IMR-90 (cell line): Measurements from ENCODE around the gene PCDHB6. TPM values are rescaled to one million over a fixed set of nuclear protein-coding genes. Genes with fewer than 3 reads are reported as not detected.
A peak's percentile ranks its signal among the peaks of the same experiment; 100 is the strongest.
"Not testable (repeated sequence)": the region's sequence is repeated elsewhere in the genome, so short reads cannot be mapped to it uniquely, and the experiment has no call there.

Experiments used
- ATAC-seq: fragments of 200-7000 bp; cut with Tn5 transposase; 2 replicates; pipeline ENCODE4 v1.9.1; 2020; ENCODE audit warnings: low read depth, mild to moderate bottlenecking, moderate library complexity
- BruUV-seq: library from RNA; stranded (reverse); fragments of 400-500 nt; replicated peaks from 2 replicates; lab custom pipeline; 2021; lab: Mats Ljungman, UMichigan
- CTCF ChIA-PET: fragments of 300-600 bp; formaldehyde crosslinking; extraction: SDS; loops from one replicate; lab custom pipeline; 2021; ENCODE audit warnings: antibody characterized with exemption; lab: Yijun Ruan, JAX
- POLR2A ChIA-PET: fragments of 300-600 bp; sonication (Branson Sonifier 250); formaldehyde crosslinking; loops from one replicate; lab custom pipeline; 2022; ENCODE audit warnings: antibody characterized with exemption; ENCODE audit not compliant: unreplicated experiment; lab: Charles Lee
- DNase-seq: peaks from one replicate; pipeline ENCODE4 v3.0.0; 2013
- H2AFZ ChIP-seq: replicated peaks from 2 replicates; pipeline ENCODE3; 2013; ENCODE audit warnings: low read length, mild to moderate bottlenecking; ENCODE audit not compliant: poor library complexity
- H2AK5ac ChIP-seq: 2 replicates; pipeline ENCODE4 v1.6.1; 2013; ENCODE audit warnings: low read depth, low read length, inconsistent platforms
- H2AK9ac ChIP-seq: replicated peaks from 2 replicates; pipeline ENCODE3; 2013; ENCODE audit warnings: mild to moderate bottlenecking, low read depth, low read length, moderate library complexity; ENCODE audit not compliant: poor library complexity
- H2BK120ac ChIP-seq: 2 replicates; pipeline ENCODE4 v1.6.1; 2013; ENCODE audit warnings: low read depth, low read length, inconsistent platforms
- H2BK15ac ChIP-seq: 3 replicates; pipeline ENCODE4 v1.6.1; 2013; ENCODE audit warnings: low read depth, low read length, inconsistent platforms
- H2BK20ac ChIP-seq: 2 replicates; pipeline ENCODE4 v1.6.1; 2013; ENCODE audit warnings: low read depth, mild to moderate bottlenecking, inconsistent platforms, low read length, moderate library complexity
- H2BK5ac ChIP-seq: 2 replicates; pipeline ENCODE4 v1.6.1; 2013; ENCODE audit warnings: mild to moderate bottlenecking, low read depth, low read length, inconsistent platforms; ENCODE audit not compliant: poor library complexity, severe bottlenecking
- H3K14ac ChIP-seq: replicated peaks from 2 replicates; pipeline ENCODE4 v1.6.1; 2013; ENCODE audit warnings: low read depth, low read length, inconsistent platforms
- H3K18ac ChIP-seq: 2 replicates; pipeline ENCODE4 v1.6.1; 2013; ENCODE audit warnings: low read depth, low read length, control low read depth
- H3K23ac ChIP-seq: 2 replicates; pipeline ENCODE4 v1.6.1; 2013; ENCODE audit warnings: low read depth, low read length, inconsistent platforms
- H3K27ac ChIP-seq: 2 replicates; pipeline ENCODE4 v1.5.1; 2013; ENCODE audit warnings: mild to moderate bottlenecking, control low read depth, low read length; ENCODE audit not compliant: insufficient read depth
- H3K27me3 ChIP-seq: 2 replicates; pipeline ENCODE4 v1.6.1; 2013; ENCODE audit warnings: low read length; ENCODE audit not compliant: control insufficient read depth, insufficient read depth
- H3K36me3 ChIP-seq: 2 replicates; pipeline ENCODE4 v1.6.1; 2013; ENCODE audit warnings: low read length, mixed read lengths; ENCODE audit not compliant: control insufficient read depth, insufficient read depth
- H3K4ac ChIP-seq: 2 replicates; pipeline ENCODE4 v1.6.1; 2013; ENCODE audit warnings: low read depth, low read length, inconsistent platforms
- H3K4me1 ChIP-seq: 2 replicates; pipeline ENCODE4 v1.6.1; 2013; ENCODE audit warnings: low read length, mixed read lengths; ENCODE audit not compliant: control insufficient read depth, insufficient read depth
- H3K4me2 ChIP-seq: 2 replicates; pipeline ENCODE4 v1.6.1; 2013; ENCODE audit warnings: low read depth, mild to moderate bottlenecking, control low read depth, low read length, moderate library complexity
- H3K4me3 ChIP-seq: 2 replicates; pipeline ENCODE4 v1.5.1; 2013; ENCODE audit warnings: low read depth, mild to moderate bottlenecking, control low read depth, low read length, moderate library complexity; ENCODE audit not compliant: insufficient read depth
- H3K56ac ChIP-seq: 2 replicates; pipeline ENCODE4 v1.6.1; 2013; ENCODE audit warnings: low read length, inconsistent platforms; ENCODE audit not compliant: insufficient read depth; ENCODE audit errors: extremely low read depth
- H3K79me1 ChIP-seq, 2 experiments: 2 replicates each; pipeline ENCODE4 v1.6.1; 2013; ENCODE audit warnings: low read length in 2 of 2, inconsistent platforms in 1 of 2, low read depth in 1 of 2
- H3K9ac ChIP-seq: 2 replicates; pipeline ENCODE4 v1.6.1; 2013; ENCODE audit warnings: low read depth, low read length, control low read depth
- H3K9me1 ChIP-seq: 2 replicates; pipeline ENCODE4 v1.6.1; 2013; ENCODE audit warnings: low read length, inconsistent platforms; ENCODE audit not compliant: insufficient read depth
- H3K9me3 ChIP-seq: 2 replicates; pipeline ENCODE4 v1.6.1; 2013; ENCODE audit warnings: low read length; ENCODE audit not compliant: control insufficient read depth, insufficient read depth
- H4K20me1 ChIP-seq: 2 replicates; pipeline ENCODE4 v1.6.1; 2013; ENCODE audit warnings: low read length, inconsistent platforms; ENCODE audit not compliant: insufficient read depth
- H4K5ac ChIP-seq: 2 replicates; pipeline ENCODE4 v1.6.1; 2013; ENCODE audit warnings: mild to moderate bottlenecking, low read depth, low read length, control low read depth
- H4K8ac ChIP-seq, 2 experiments: 2 replicates each; pipeline ENCODE4 v1.6.1; 2013; ENCODE audit warnings: low read depth in 2 of 2, low read length in 2 of 2, control low read depth in 1 of 2, inconsistent platforms in 1 of 2
- H4K91ac ChIP-seq: 2 replicates; pipeline ENCODE4 v1.6.1; 2013; ENCODE audit warnings: low read depth, low read length, inconsistent platforms; ENCODE audit not compliant: insufficient read depth
- CEBPB ChIP-seq: IDR thresholded peaks from 2 replicates; pipeline ENCODE4 v1.6.1; 2012; ENCODE audit warnings: low read depth, low read length, improper control_type of control experiment
- WGBS, 2 experiments: methylation state at CpG; one replicate each; pipeline versions ENCODE4 v1.1.5 to v1.1.7; 2013; ENCODE audit warnings: missing lambda C conversion rate in 2 of 2; ENCODE audit not compliant: insufficient read length in 1 of 2; ENCODE audit errors: extremely low coverage in 2 of 2; 5-methylcytosine and 5-hydroxymethylcytosine counted together
- dilution Hi-C: fragments of 300-500 bp; cut with HindIII; formaldehyde crosslinking; loops from one replicate; pipeline ENCODE4 v1.14.3; 2018; ENCODE audit warnings: low sequenced_read_pairs; ENCODE audit not compliant: unreplicated experiment
- in situ Hi-C: fragments of 300-500 bp; cut with MboI; formaldehyde crosslinking; loops from 3 replicates; pipeline ENCODE4 v1.14.3; 2019; ENCODE audit warnings: low sequenced_read_pairs, inconsistent platforms, mixed read lengths
- intact Hi-C: fragments of 100-400 bp; cut with micrococcal nuclease; formaldehyde crosslinking; loops from 2 replicates; pipeline ENCODE4 v1.10.0; 2022
- polyA plus RNA-seq, 3 experiments: library from polyadenylated mRNA; depleted of rRNA; stranded (reverse); fragments of >200 nt; gene quantifications; 2 replicates each; pipeline ENCODE4 v1.2.3, GENCODE V29; 2012; ENCODE audit warnings: low replicate concordance in 1 of 3
- total RNA-seq: library from RNA; depleted of rRNA; stranded (reverse); fragments of >200 nt; gene quantifications from 2 replicates; pipeline ENCODE4 v1.2.3, GENCODE V29; 2012
- TF ChIP-seq, protein P1 (sequence below): fragments of 150-350 bp; IDR thresholded peaks from 2 replicates; pipeline ENCODE4 v1.6.1; 2017; ENCODE audit warnings: mild to moderate bottlenecking, antibody characterized with exemption, low read length, low read depth
- TF ChIP-seq, protein P2 (sequence below): fragments of 150-350 bp; IDR thresholded peaks from 2 replicates; pipeline ENCODE4 v1.6.1; 2016; ENCODE audit warnings: low read depth, mild to moderate bottlenecking, low read length, moderate library complexity, borderline replicate concordance

PCDHB6 gene
- total and polyA plus RNA-seq, 2 of the 4 experiments (the other 2 are of a cell fraction): under 0.01 to 0.07 TPM

DNA sequence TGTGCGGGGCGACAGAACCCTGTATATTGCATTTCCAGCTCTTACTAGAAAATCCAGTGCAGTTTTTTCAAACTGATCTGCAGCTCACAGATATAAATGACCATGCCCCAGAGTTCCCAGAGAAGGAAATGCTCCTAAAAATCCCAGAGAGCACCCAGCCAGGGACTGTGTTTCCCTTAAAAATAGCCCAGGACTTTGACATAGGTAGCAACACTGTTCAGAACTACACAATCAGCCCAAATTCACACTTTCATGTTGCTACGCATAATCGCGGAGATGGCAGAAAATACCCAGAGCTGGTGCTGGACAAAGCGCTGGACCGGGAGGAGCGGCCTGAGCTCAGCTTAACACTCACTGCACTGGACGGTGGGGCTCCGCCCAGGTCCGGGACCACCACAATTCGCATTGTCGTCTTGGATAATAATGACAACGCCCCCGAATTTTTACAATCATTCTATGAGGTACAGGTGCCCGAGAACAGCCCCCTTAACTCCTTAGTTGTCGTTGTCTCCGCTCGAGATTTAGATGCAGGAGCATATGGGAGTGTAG is 14.1 kb upstream of the PCDHB6 start:
- Histone ChIP-seq H3K4ac (no peak overlapping the region), H2BK15ac (no peak overlapping the region), H2AK9ac (no peak overlapping the region), H4K8ac (no peak overlapping the region), H3K9ac (no peak overlapping the region; the same call in 1 of the 2 replicates), H3K4me3 (peak overlapping the region; percentile 45; the same call in 1 of the 2 replicates), H3K23ac (no peak overlapping the region), H4K5ac (no peak overlapping the region), H2AFZ (no peak overlapping the region), H3K9me1 (no peaks in the 10 kb centered on the region), H3K56ac (no peak overlapping the region), H3K79me1 (no peaks in the 10 kb centered on the region), H2BK5ac (no peak overlapping the region), H4K91ac (no peak overlapping the region), H3K27me3 (no peaks in the 10 kb centered on the region), H3K4me2 (no peak overlapping the region), H3K18ac (no peak overlapping the region), H3K4me1 (no peaks in the 10 kb centered on the region), H2BK20ac (no peak overlapping the region), H4K20me1 (no peaks in the 10 kb centered on the region), H3K36me3 (no peaks in the 10 kb centered on the region), H3K14ac (no peak overlapping the region), H3K9me3 (peaks cover 3% of the 10 kb centered on the region; the same call in 1 of the 2 replicates), H3K27ac (no peak overlapping the region), H2AK5ac (no peak overlapping the region), H2BK120ac (no peak overlapping the region)
- intact Hi-C loops (no loop called here), in situ Hi-C loops (no loop called here), dilution Hi-C loops (no loop called here)
- no TSS peak for BruUV-seq
- TF ChIP-seq CEBPB: no peak
- TF ChIP-seq, protein P1, sequence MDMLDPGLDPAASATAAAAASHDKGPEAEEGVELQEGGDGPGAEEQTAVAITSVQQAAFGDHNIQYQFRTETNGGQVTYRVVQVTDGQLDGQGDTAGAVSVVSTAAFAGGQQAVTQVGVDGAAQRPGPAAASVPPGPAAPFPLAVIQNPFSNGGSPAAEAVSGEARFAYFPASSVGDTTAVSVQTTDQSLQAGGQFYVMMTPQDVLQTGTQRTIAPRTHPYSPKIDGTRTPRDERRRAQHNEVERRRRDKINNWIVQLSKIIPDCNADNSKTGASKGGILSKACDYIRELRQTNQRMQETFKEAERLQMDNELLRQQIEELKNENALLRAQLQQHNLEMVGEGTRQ: no peak
- TF ChIP-seq, protein P2, sequence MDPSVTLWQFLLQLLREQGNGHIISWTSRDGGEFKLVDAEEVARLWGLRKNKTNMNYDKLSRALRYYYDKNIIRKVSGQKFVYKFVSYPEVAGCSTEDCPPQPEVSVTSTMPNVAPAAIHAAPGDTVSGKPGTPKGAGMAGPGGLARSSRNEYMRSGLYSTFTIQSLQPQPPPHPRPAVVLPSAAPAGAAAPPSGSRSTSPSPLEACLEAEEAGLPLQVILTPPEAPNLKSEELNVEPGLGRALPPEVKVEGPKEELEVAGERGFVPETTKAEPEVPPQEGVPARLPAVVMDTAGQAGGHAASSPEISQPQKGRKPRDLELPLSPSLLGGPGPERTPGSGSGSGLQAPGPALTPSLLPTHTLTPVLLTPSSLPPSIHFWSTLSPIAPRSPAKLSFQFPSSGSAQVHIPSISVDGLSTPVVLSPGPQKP: no peak
- ChIA-PET POLR2A (no interaction called here), CTCF (interaction anchor here (0.5 kb wide), 1 partner anchor 108 kb away, joined by 3 read pairs; no protein-coding TSS in a partner anchor)
- no peak for DNase-seq
- ATAC-seq: no peak
- WGBS, 2 experiments: 22% methylated on average over 10 of the region's 19 CpGs; no CpG with 5 or more reads in 1 of the 2 experiments

DNA sequence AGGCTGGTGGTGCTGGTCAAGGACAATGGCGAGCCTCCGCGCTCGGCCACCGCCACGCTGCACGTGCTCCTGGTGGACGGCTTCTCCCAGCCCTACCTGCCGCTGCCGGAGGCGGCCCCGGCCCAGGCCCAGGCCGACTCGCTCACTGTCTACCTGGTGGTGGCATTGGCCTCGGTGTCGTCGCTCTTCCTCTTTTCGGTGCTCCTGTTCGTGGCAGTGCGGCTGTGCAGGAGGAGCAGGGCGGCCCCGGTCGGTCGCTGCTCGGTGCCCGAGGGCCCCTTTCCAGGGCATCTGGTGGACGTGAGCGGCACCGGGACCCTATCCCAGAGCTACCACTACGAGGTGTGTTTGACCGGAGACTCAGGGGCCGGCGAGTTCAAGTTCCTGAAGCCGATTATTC is 12.5 kb upstream of the PCDHB6 start:
- H4K91ac ChIP-seq, DNase-seq, H2BK120ac ChIP-seq, BruUV-seq, H3K18ac ChIP-seq, H3K14ac ChIP-seq, ATAC-seq, in situ Hi-C loops, dilution Hi-C loops, H2BK5ac ChIP-seq, H3K79me1 ChIP-seq, H2AFZ ChIP-seq, intact Hi-C loops, H2AK9ac ChIP-seq, H3K36me3 ChIP-seq, POLR2A ChIA-PET, H3K4me2 ChIP-seq, H2AK5ac ChIP-seq, H3K56ac ChIP-seq, H2BK15ac ChIP-seq, H2BK20ac ChIP-seq, H4K20me1 ChIP-seq, H3K4me1 ChIP-seq, H3K27me3 ChIP-seq, H4K5ac ChIP-seq, CTCF ChIA-PET, H3K9me3 ChIP-seq, H4K8ac ChIP-seq, H3K9ac ChIP-seq, H3K27ac ChIP-seq, H3K9me1 ChIP-seq, H3K23ac ChIP-seq, H3K4me3 ChIP-seq, H3K4ac ChIP-seq: not testable (repeated sequence)
- 80% methylated on average over 1 of the region's 34 CpGs; no CpG with 5 or more reads in 1 of the 2 experiments for WGBS, 2 experiments
